ENCODE results near the gene TMEM131.

DNA sequence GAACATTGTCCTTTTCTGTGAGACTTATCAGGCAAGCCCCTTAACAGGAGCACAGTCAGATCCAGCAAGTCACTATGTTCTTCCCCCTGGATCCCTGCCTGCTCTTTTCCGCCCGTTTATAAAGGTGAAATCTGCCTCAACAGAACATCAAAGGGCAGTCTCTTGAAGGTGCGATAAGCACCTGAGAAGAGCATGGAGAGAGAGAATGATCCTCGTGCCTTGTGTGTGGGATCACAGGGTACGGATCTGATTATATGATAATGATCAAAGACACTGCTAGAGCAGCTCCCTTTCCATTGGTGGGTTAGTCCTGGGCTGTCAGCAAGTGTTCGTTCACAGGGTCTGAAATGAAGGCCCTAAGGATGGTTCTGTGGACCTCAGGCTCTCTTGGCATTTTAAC is 176.0 kb downstream of the TMEM131 start:
- TF ChIP-seq, protein P1, sequence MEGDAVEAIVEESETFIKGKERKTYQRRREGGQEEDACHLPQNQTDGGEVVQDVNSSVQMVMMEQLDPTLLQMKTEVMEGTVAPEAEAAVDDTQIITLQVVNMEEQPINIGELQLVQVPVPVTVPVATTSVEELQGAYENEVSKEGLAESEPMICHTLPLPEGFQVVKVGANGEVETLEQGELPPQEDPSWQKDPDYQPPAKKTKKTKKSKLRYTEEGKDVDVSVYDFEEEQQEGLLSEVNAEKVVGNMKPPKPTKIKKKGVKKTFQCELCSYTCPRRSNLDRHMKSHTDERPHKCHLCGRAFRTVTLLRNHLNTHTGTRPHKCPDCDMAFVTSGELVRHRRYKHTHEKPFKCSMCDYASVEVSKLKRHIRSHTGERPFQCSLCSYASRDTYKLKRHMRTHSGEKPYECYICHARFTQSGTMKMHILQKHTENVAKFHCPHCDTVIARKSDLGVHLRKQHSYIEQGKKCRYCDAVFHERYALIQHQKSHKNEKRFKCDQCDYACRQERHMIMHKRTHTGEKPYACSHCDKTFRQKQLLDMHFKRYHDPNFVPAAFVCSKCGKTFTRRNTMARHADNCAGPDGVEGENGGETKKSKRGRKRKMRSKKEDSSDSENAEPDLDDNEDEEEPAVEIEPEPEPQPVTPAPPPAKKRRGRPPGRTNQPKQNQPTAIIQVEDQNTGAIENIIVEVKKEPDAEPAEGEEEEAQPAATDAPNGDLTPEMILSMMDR (conservative IDR thresholded peaks at IDR 0.05) = no peak
- no peak for TF ChIP-seq ZFX (IDR thresholded peaks at IDR 0.05)
